CD4-positive, alpha-beta T cell treated with Interleukin-21 for 1 hour (primary cell): ENCODE results near the gene RNF26.
"Not testable (repeated sequence)": the region's sequence is repeated elsewhere in the genome, so short reads cannot be mapped to it uniquely, and the experiment has no call there.

ENCODE experiments used
- DNase-seq: peaks from one replicate; pipeline ENCODE4 v3.0.0-alpha.2; 2020

Gene RNF26

GRCh38 chr11:119372260-119373058, 38.1 kb downstream of the RNF26 start:
- no peak for DNase-seq

GRCh38 chr11:119373059-119373920, 39.0 kb downstream of the RNF26 start:
- DNase-seq = no peak

- DNase-seq = peak; percentile 56
Measured at GRCh38 chr11:119373921-119374631, 39.7 kb downstream of the RNF26 start.

- no peak for DNase-seq
Measured at GRCh38 chr11:119374632-119375336, 40.5 kb downstream of the RNF26 start.

- DNase-seq = no peak
Measured at GRCh38 chr11:119375337-119376196, 41.2 kb downstream of the RNF26 start.

GRCh38 chr11:119376197-119376847, 42.0 kb downstream of the RNF26 start:
- DNase-seq = no peak

GRCh38 chr11:119377112-119377901, 43.0 kb downstream of the RNF26 start:
- no peak for DNase-seq

GRCh38 chr11:119377961-119378667, 43.8 kb downstream of the RNF26 start:
- DNase-seq = no peak

- no peak for DNase-seq
Measured at GRCh38 chr11:119378851-119379465, 44.6 kb downstream of the RNF26 start.

GRCh38 chr11:119380160-119380826, 46.0 kb downstream of the RNF26 start:
- no peak for DNase-seq

- DNase-seq = no peak
Measured at GRCh38 chr11:119380827-119381180, 46.5 kb downstream of the RNF26 start.

- peak; percentile 97 for DNase-seq
Measured at GRCh38 chr11:119381181-119381988, 47.1 kb downstream of the RNF26 start, which contains the start of gene USP2. USP2 (minus strand) TSS chr11:119381690; CDS start chr11:119373480, 8,210 bp downstream.

GRCh38 chr11:119382101-119382500, 47.8 kb downstream of the RNF26 start:
- DNase-seq = no peak

GRCh38 chr11:119382513-119382912, 48.2 kb downstream of the RNF26 start:
- DNase-seq = not testable (repeated sequence)

- no peak for DNase-seq
Measured at GRCh38 chr11:119384332-119384731, 50.0 kb downstream of the RNF26 start.
